GM18858 (cell line): ENCODE measurements around the gene PRPSAP1.

Experiments used
- ATAC-seq: cut with Tn5 transposase; IDR thresholded peaks from one replicate; pipeline ENCODE4 v1.9.1; 2021; ENCODE audit not compliant: unreplicated experiment

PRPSAP1 gene, protein sequence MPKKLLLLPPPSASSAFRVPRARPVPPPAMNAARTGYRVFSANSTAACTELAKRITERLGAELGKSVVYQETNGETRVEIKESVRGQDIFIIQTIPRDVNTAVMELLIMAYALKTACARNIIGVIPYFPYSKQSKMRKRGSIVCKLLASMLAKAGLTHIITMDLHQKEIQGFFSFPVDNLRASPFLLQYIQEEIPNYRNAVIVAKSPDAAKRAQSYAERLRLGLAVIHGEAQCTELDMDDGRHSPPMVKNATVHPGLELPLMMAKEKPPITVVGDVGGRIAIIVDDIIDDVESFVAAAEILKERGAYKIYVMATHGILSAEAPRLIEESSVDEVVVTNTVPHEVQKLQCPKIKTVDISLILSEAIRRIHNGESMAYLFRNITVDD

GRCh38 chr17:76353599-76354316 lies at the start of gene PRPSAP1:
Gene PRPSAP1, minus strand, starts transcription at chr17:76353916. Its CDS starts 213 bp downstream, at chr17:76353703.
- ATAC-seq = peak; percentile 69

DNA sequence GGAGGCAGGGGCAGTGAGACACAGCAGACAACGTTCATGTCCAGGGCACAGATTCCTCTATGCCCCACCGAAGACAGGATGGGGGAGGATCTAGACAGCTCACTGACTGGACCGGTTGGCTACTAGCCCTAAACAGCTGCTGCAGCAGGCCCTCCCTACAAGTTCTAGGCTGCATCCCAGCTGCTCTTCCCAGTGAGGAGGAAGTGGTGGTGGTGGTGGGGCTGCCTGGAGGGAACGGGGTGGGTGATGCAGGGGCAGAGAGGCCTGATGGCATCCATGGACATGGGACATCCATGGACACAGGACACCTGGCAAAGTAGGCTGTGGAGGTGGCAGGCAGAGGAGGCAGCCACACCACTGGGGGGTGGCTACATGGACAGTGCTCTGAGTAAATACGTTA lies 49.0 kb upstream of the PRPSAP1 start:
- ATAC-seq = no peak

GRCh38 chr17:76399175-76400172 lies 45.8 kb upstream of the PRPSAP1 start:
- ATAC-seq = no peak

- no peak for ATAC-seq
Observed at GRCh38 chr17:76398523-76399174, 44.9 kb upstream of the PRPSAP1 start.

DNA sequence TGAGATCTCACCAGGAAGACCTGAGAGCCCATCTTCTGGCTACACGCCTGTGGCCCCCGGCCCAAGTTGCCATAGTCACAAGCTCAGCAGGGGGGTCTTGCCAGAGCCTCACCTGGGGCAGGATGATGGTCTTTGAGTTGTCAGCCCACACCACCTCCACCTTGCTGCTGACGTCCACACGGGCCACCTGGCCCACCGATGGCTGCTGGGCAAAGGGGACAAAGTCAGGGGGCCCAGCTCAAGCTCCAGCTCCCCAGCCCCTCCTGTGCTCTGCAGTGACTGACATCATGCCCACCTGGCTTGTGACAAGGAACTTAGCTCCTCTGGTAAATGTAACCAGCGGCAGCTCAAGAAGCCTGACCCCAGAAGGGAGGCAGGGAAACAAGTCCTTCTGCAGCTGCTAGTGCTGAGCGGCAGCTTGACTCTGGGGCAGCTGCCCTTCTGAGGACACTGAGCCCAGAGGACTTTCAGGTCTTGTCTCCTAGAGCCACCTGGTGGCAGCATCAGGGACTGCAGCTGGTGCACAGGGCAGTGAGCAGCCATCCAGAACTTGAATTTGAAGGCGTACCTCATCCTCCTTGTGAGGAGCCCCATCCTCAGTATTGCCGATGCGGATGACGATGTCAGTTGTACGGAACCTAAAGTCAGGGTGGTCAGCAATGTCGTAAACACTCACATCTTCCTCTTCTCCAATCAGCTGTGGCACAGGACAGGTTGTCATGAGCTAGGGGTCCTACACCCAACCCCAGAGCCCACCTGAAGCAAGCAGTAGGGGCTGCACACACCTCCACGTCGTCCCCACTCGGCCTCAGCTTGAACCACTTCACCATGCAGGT lies 44.2 kb upstream of the PRPSAP1 start:
- ATAC-seq = no peak

DNA sequence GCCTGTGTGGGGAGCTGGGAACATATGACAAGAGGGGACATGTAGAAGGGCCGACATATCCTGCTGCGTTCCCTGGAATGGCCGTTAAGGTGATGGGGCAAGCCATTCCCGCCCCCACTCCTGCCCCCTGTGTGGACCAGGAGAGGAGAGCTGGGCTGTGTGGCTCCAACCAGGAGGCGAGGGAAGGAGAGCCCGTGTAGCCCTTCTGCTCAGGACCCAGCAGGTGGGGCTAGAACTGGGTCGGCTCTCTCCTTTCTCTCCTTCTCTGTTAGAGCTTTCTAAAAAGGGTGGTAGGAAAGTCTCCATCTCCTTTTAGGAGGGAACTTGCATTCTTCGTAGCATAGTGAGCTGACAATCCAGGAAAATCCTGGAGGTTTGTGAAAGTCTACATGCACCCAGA lies 43.5 kb upstream of the PRPSAP1 start:
- ATAC-seq = no peak

DNA sequence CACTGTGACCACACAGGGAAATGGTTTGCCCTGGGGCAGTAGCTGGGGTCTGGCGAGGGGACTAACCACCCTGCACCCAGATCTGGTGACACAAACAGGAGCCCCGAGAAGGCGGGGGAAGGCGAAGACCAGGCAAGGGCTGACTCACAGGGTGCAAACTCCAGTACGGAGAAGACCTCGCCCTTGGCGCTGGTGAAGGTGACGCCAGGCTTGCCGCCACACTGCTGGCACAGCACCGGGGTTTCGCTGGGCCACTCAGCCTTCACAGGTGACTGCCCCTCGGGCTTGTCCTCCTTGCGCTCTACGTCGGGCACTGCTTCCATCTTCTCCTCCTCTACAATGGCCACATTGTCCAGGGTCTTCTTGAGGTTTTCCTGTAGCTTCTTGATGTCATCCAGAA lies 42.3 kb upstream of the PRPSAP1 start:
- ATAC-seq = no peak

DNA sequence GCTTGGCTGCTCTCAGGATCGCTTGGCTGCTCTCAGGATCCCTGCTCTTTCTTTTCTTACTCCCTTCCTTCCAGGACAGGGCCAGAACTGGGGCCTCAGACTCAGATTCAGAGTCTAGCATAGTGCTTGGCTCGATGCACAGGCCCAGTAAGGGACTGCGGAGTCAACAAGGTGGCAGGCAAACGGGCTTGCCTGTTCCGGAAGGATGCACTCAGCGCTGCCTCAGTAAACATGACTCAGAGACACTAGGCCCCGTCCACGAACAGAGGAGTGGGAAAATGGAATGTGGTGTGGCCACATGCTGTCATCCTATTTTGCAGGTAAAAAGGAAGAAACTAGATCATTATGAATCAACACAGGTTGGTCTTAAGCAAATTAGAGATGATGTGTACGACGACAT lies 40.5 kb upstream of the PRPSAP1 start:
- no peak for ATAC-seq

DNA sequence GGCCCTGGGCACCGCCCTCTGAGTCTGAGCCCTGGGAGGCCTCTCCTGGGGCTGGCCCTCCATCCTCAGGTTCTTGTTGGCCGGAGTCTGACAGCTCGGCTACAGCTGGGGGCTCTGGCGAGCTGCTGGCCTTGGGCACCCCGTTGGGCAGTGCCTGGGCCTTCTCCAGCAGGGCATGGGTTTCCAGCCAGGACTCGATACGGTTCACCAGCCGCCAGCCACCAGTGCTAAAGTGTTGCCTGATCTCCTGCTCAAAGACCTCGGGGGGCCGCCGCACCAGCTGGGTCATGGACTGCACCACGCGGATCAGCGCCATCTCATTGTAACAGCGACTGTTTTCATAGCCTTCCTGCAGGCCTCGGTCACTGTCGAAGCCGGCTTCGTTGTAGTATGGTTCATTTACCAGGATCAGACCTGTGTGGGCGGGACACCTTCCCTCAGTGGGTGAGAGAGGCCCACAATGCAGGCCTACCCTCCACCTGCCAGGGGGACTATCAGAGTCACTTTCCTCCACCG lies 37.5 kb upstream of the PRPSAP1 start:
- no peak for ATAC-seq

DNA sequence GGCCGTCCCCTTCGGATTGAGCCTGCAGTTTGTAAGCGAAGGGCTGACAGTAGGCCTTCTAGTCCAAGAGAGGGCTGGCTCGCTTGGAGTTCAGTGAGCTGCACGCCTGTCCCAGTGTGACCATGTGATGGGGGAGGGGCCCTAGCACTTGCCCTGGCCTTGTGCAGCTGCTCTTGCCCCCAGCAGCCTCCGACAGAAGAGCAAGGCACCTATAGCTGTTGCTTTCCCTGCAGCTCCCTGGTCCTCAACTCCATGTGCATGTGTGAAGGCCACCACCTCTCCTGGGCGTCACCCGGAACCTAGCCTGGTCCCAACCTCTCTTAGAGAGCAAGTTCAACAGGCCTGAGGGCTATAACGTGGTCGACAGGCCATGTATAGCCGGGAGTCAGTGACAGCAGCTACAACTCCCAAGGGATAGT lies 36.3 kb upstream of the PRPSAP1 start:
- ATAC-seq = no peak

DNA sequence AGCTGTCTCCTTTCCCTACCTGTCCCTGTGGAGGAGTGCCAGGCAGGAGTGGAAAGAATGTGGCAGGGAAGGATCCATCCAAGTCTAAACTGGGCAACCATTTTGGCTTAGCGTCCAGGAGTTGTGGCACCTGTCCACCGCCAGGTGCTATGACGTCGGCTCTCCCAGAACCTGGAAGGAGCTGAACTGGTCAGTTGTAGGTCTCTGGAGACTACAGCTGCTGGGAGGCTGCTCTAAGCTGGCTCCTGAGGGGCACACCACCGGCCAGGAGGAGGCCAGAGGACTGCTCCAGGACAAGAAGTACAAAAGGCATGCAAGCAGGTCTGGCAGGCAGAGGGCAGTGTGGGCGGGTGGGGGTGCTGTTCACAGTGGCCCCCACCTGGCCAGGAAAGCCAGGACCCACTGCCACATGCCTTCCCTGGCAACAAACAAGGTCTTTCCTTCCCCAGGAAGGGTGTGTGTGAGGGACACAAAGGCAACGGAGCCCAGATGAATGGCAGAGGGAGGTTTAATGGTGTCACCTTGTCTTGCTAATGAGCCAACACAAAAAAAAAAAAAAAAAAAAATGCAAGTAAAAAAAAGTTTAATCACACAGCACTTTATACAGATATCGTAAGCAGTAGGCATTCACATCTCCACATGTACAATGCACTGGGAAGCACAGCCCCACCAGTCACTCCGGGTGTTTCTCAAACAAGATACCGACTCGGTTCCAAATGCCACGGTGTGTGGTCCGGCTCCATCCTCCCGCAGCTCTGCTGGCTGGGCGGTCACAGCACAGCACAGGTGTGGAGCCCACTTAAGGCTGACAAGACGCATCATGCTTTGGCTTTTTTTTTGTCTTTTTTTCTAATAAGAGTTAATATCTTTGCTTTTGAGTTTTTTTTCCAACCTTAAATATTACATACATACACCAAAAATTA lies 35.5 kb upstream of the PRPSAP1 start:
- no peak for ATAC-seq

GRCh38 chr17:76386966-76387765 lies 33.5 kb upstream of the PRPSAP1 start:
- ATAC-seq = no peak

DNA sequence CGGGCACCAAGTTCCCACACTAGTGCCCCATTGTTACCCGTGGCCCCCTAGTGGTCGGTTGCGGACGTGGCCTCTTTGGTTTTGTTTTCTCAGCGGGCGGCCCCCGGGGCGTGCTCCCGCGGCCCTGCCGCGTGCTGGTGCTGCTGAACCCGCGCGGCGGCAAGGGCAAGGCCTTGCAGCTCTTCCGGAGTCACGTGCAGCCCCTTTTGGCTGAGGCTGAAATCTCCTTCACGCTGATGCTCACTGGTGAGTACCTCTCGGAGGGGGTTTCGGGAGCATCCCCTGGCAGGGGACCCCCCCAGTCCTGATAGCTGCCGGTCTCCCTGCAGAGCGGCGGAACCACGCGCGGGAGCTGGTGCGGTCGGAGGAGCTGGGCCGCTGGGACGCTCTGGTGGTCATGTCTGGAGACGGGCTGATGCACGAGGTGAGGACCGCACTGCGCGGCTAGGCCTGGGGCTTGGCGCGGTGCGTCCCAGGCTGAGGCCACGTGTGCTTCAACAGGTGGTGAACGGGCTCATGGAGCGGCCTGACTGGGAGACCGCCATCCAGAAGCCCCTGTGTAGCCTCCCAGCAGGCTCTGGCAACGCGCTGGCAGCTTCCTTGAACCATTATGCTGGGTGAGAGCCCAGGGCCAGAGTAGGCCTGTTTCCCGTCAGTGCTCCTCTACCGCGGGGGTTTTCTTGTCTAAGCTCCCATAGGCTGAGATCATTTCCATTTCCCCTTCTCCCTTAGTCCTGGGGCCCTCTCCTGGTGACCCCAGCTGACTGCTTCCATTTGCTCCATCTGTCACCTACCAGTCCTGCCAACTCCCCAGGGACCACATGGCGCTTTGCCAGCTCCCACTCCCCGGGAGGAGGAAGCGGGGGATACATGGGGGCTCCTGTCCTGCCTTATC lies 32.4 kb upstream of the PRPSAP1 start:
- no peak for ATAC-seq

GRCh38 chr17:76384987-76385891 lies 31.5 kb upstream of the PRPSAP1 start:
- no peak for ATAC-seq

DNA sequence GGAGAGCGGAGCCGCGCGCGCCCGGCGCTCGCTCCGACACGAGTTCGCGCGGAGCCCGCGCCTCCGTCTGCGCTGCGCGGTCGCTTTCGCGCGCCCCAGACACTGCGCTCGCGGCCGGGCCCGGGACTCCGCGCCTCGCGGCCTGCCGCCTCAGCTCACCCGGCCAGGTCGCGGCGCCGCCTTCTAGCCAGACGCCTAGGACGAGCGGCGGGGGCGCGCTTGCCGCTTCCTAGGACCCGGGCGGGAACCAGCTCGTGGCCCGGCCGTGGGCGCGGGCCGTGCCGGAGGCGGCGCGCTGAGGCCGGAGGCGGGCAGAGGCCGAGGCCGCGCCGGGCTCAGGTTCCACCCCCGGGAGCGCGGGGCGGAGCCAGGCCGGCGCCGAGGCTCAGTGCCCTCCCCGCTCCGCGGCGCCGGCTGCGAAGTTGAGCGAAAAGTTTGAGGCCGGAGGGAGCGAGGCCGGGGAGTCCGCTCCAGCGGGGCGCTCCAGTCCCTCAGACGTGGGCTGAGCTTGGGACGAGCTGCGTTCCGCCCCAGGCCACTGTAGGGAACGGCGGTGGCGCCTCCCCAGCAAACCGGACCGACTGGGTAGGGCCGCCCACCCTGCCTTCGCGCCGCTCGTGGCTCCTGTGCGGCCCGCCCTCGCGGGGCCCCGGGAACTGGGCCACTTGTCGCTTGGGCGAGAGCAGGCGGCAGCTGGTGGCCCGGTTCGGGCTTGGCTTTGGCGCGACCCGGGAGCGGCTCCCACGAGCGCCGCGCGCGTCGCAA lies 30.7 kb upstream of the PRPSAP1 start, which contains the start of gene SPHK1:
Gene SPHK1 (plus strand): TSS at position 388 of the 765 bp plus-strand sequence. CDS start 1,036 bp downstream, outside the sequence.
- no peak for ATAC-seq
